ENCODE data around the gene NFKB2. TPM values are rescaled to one million over a fixed set of nuclear protein-coding genes. Genes with fewer than 3 reads are reported as not detected.

Gene NFKB2
- total RNA-seq, 4 donors from 2014 or later: 6.5 to 22.9 (median 19.2) TPM

GRCh38 chr10:102367441-102367840 lies 28.1 kb upstream of the NFKB2 start:
- no peak overlapping the region for H3K27ac ChIP-seq
- no peak for DNase-seq
- no peak overlapping the region for H3K4me3 ChIP-seq
- no peaks in the 10 kb centered on the region for H3K27me3 ChIP-seq
- peaks cover 0 to 100% (median 0%) of the 10 kb centered on the region in 3 donors for H3K36me3 ChIP-seq
- TF ChIP-seq CTCF (IDR thresholded peaks at IDR 0.05) (no peak), POLR2A (IDR thresholded peaks at IDR 0.05) (no peak)
- no peaks in the 10 kb centered on the region for H3K9me3 ChIP-seq
- no peaks in the 10 kb centered on the region for H3K4me1 ChIP-seq

- Histone ChIP-seq H3K9me3 (no peaks in the 10 kb centered on the region), H3K27me3 (no peaks in the 10 kb centered on the region), H3K4me3 (no peak overlapping the region), H3K36me3 (peaks cover 0 to 100% (median 0%) of the 10 kb centered on the region in 3 donors), H3K27ac (no peak overlapping the region), H3K4me1 (no peaks in the 10 kb centered on the region)
- no peak for DNase-seq
- TF ChIP-seq CTCF (IDR thresholded peaks at IDR 0.05) (no peak), POLR2A (IDR thresholded peaks at IDR 0.05) (no peak)
Observed at GRCh38 chr10:102368077-102368476, 27.4 kb upstream of the NFKB2 start.

- TF ChIP-seq POLR2A (IDR thresholded peaks at IDR 0.05) (no peak), CTCF (IDR thresholded peaks at IDR 0.05) (no peak)
Observed at GRCh38 chr10:102371295-102371694, 24.2 kb upstream of the NFKB2 start.

GRCh38 chr10:102375250-102375649 lies 20.3 kb upstream of the NFKB2 start:
- Histone ChIP-seq H3K4me3 (no peak overlapping the region), H3K27ac (no peak overlapping the region), H3K9me3 (no peaks in the 10 kb centered on the region), H3K27me3 (no peaks in the 10 kb centered on the region), H3K36me3 (peaks cover 0 to 100% (median 0%) of the 10 kb centered on the region in 3 donors), H3K4me1 (no peaks in the 10 kb centered on the region)
- no peak for DNase-seq
- no peak for TF ChIP-seq POLR2A (IDR thresholded peaks at IDR 0.05)
- TF ChIP-seq CTCF (IDR thresholded peaks at IDR 0.05): no peak

More at GRCh38 chr10:102371295-102371694, 24.2 kb upstream of the NFKB2 start:
- no peak for DNase-seq
- Histone ChIP-seq H3K4me1 (no peaks in the 10 kb centered on the region), H3K4me3 (no peak overlapping the region), H3K36me3 (peaks cover 0 to 100% (median 0%) of the 10 kb centered on the region in 3 donors), H3K27me3 (no peaks in the 10 kb centered on the region), H3K27ac (no peak overlapping the region), H3K9me3 (no peaks in the 10 kb centered on the region)

- Histone ChIP-seq H3K27ac (no peak overlapping the region), H3K4me3 (no peak overlapping the region), H3K27me3 (no peaks in the 10 kb centered on the region), H3K36me3 (peaks cover 0 to 100% (median 0%) of the 10 kb centered on the region in 3 donors), H3K9me3 (no peaks in the 10 kb centered on the region), H3K4me1 (no peaks in the 10 kb centered on the region)
- no peak for TF ChIP-seq CTCF (IDR thresholded peaks at IDR 0.05)
- TF ChIP-seq POLR2A (IDR thresholded peaks at IDR 0.05): no peak
- DNase-seq: no peak
Observed at GRCh38 chr10:102375867-102376266, 19.6 kb upstream of the NFKB2 start.

- Histone ChIP-seq H3K9me3 (no peaks in the 10 kb centered on the region), H3K36me3 (peaks cover 0 to 98% (median 0%) of the 10 kb centered on the region in 3 donors), H3K27me3 (no peaks in the 10 kb centered on the region), H3K27ac (no peak overlapping the region), H3K4me3 (no peak overlapping the region), H3K4me1 (no peaks in the 10 kb centered on the region)
- TF ChIP-seq POLR2A (IDR thresholded peaks at IDR 0.05) (no peak), CTCF (IDR thresholded peaks at IDR 0.05) (no peak)
- DNase-seq: no peak
Observed at GRCh38 chr10:102376901-102377300, 18.6 kb upstream of the NFKB2 start.

All from Peyer's patch (tissue), 4 donors.